HepG2 (cell line): Measurements from ENCODE around the gene TMEM81. TPM values are rescaled to one million over a fixed set of nuclear protein-coding genes. Genes with fewer than 3 reads are reported as not detected.
A peak's percentile ranks its signal among the peaks of the same experiment; 100 is the strongest.

Experiments
- AFF4 ChIP-seq: sonication (generic); formaldehyde crosslinking; IDR thresholded peaks from 2 replicates; pipeline ENCODE4 v1.4.0; 2020; ENCODE audit warnings: missing genetic modification reagents
- CHCHD3 ChIP-seq: sonication (generic); formaldehyde crosslinking; IDR thresholded peaks from 2 replicates; pipeline ENCODE4 v1.8.0; 2022; ENCODE audit warnings: mild to moderate bottlenecking, missing genetic modification reagents, moderate library complexity
- ETV6 ChIP-seq: sonication (generic); formaldehyde crosslinking; conservative IDR thresholded peaks from 2 replicates; pipeline ENCODE4 v1.4.0; 2020; ENCODE audit warnings: missing genetic modification reagents
- GABPB1 ChIP-seq: IDR thresholded peaks from 2 replicates; pipeline ENCODE4 v1.6.1; 2016; ENCODE audit warnings: mild to moderate bottlenecking, missing genetic modification reagents, moderate library complexity, missing compliant biosample characterization
- GATAD1 ChIP-seq: IDR thresholded peaks from 2 replicates; pipeline ENCODE4 v1.6.1; 2016; ENCODE audit warnings: missing genetic modification reagents, missing compliant biosample characterization
- GATAD2A ChIP-seq: IDR thresholded peaks from 2 replicates; pipeline ENCODE4 v1.6.1; 2016
- HDAC2 ChIP-seq: sonication (generic); formaldehyde crosslinking; IDR thresholded peaks from 2 replicates; pipeline ENCODE4 v1.4.0; 2020; ENCODE audit warnings: missing genetic modification reagents
- HMG20B ChIP-seq: conservative IDR thresholded peaks from 2 replicates; pipeline ENCODE4 v1.6.1; 2016; ENCODE audit warnings: missing genetic modification reagents, missing compliant biosample characterization
- JUNB ChIP-seq: sonication (generic); formaldehyde crosslinking; IDR thresholded peaks from 2 replicates; pipeline ENCODE4 v1.8.0; 2022; ENCODE audit warnings: missing genetic modification reagents, mild to moderate bottlenecking, borderline replicate concordance
- NFE2L2 ChIP-seq: fragments of 150-350 bp; IDR thresholded peaks from 2 replicates; pipeline ENCODE4 v1.6.1; 2014; ENCODE audit warnings: low read length
- NFIC ChIP-seq: IDR thresholded peaks from 2 replicates; pipeline ENCODE4 v1.6.1; 2012; ENCODE audit warnings: mild to moderate bottlenecking, low read length, inconsistent platforms
- PAX8 ChIP-seq: sonication (generic); formaldehyde crosslinking; IDR thresholded peaks from 2 replicates; pipeline ENCODE4 v1.8.0; 2022; ENCODE audit warnings: mild to moderate bottlenecking, missing genetic modification reagents, borderline replicate concordance
- POLR2G ChIP-seq: fragments of 200-400 bp; formaldehyde crosslinking; IDR thresholded peaks from 2 replicates; pipeline ENCODE4 v1.6.1; 2018; ENCODE audit warnings: mild to moderate bottlenecking, low read depth, low read length, moderate library complexity
- SMC3 ChIP-seq: IDR thresholded peaks from 2 replicates; pipeline ENCODE4 v1.6.1; 2011; ENCODE audit warnings: low read length, improper control_type of control experiment
- SRSF9 ChIP-seq: fragments of 200-400 bp; formaldehyde crosslinking; IDR thresholded peaks from 2 replicates; pipeline ENCODE4 v1.6.1; 2018; ENCODE audit warnings: borderline replicate concordance, mild to moderate bottlenecking, low read depth, low read length; ENCODE audit not compliant: insufficient read depth, poor library complexity, severe bottlenecking
- UBTF ChIP-seq: sonication (generic); formaldehyde crosslinking; IDR thresholded peaks from 2 replicates; pipeline ENCODE4 v1.4.0; 2020; ENCODE audit warnings: mild to moderate bottlenecking, missing genetic modification reagents
- ZFP90 ChIP-seq: sonication (generic); formaldehyde crosslinking; IDR thresholded peaks from 2 replicates; pipeline ENCODE4 v1.8.0; 2022; ENCODE audit warnings: missing genetic modification reagents, mild to moderate bottlenecking, inconsistent platforms, borderline replicate concordance
- ZNF124 ChIP-seq: sonication (generic); formaldehyde crosslinking; IDR thresholded peaks from 2 replicates; pipeline ENCODE4 v1.4.0; 2020; ENCODE audit warnings: missing genetic modification reagents
- ZNF350 ChIP-seq: sonication (generic); formaldehyde crosslinking; IDR thresholded peaks from 2 replicates; pipeline ENCODE4 v1.4.0; 2020; ENCODE audit warnings: mild to moderate bottlenecking, low read depth, missing genetic modification reagents, borderline replicate concordance
- ZNF761 ChIP-seq: sonication (generic); formaldehyde crosslinking; conservative IDR thresholded peaks from 2 replicates; pipeline ENCODE4 v1.4.0; 2020; ENCODE audit warnings: mild to moderate bottlenecking, missing genetic modification reagents
- polyA plus RNA-seq, 8 experiments: library from polyadenylated mRNA; depleted of rRNA in 3 of 8; stranded (reverse) in 7 of 8; unstranded in 1 of 8; fragments of >200 nt; fragmentation: Illumina TruSeq in 4 of 8; extraction: Trizol in 4 of 8; gene quantifications; 2 replicates each; pipeline versions ENCODE4 v1.2.1 to v1.2.3, GENCODE V29; 2011 to 2016; ENCODE audit warnings: low read depth in 4 of 8, missing spikeins in 1 of 8, mixed read lengths in 1 of 8; ENCODE audit not compliant: insufficient read depth in 1 of 8
- total RNA-seq, 5 experiments: library from RNA; depleted of rRNA; stranded (reverse); fragments of >200 nt; fragmentation: Illumina TruSeq; extraction: Trizol; gene quantifications; 2 replicates each; pipeline ENCODE4 v1.2.3, GENCODE V29; 2016; ENCODE audit warnings: low read depth in 1 of 5
- TF ChIP-seq, protein P1 (sequence below): sonication (generic); formaldehyde crosslinking; IDR thresholded peaks from 2 replicates; pipeline ENCODE4 v1.8.0; 2022; ENCODE audit warnings: low read depth, missing genetic modification reagents

Gene TMEM81
- total and polyA plus RNA-seq, 2 of the 13 experiments (the other 11 are each of a cell fraction or from before 2014, with no cell fraction given), result 1.1 TPM

DNA sequence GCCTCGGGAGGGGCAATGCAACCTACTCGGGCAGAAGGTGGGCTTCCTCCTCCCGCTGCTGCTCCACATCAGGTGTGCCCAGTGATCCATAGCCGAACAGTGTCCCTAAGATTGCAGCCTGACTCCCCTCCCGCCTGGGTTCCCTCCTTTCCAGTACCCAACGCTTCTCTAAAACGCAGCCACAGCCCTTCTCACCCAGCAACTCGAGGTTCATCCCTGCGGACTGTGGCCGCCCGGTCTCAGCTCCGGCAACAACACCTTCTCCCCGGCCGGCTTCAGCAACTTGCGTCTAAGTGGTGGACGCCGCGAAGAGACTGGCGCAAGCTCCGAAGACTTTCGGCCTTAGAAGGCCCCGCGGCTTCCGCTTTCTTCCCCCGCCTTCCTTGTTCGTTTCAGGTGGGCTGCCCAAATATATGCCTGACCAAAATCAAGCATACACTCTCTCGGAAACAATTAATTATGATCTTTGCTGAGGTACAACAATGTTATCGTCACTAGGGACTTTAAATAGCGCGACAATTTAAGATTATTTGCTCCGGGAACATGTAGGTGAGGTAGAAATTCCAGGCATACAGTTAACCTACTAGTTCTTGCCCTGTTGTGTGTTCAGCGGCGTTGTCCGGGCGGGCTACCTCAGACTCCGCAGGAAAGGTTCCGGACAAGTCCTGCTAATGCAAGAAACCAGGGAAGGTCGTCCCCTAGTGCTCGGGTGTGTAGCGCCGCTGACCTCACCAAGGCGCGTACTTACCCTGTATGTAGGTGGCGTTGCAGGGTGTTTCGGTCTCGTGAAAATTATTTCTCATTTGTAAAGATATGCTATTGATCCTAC is 37.6 kb upstream of the TMEM81 start, which contains the start of gene RBBP5 (continued):
- TF ChIP-seq GATAD1 (CRISPR knock-in tag) (peak; percentile 99), NFIC (peak; percentile 88), PAX8 (CRISPR knock-in tag) (no peak), AFF4 (no peak; the same call in 1 of the 2 replicates), UBTF (CRISPR knock-in tag) (peak; percentile 89), POLR2G (peak; percentile 94), GABPB1 (CRISPR knock-in tag) (peak; percentile 95), ZFP90 (CRISPR knock-in tag) (no peak; the same call in 1 of the 2 replicates), ZNF350 (CRISPR knock-in tag) (peak; percentile 97), CHCHD3 (no peak), GATAD2A (CRISPR knock-in tag) (peak; percentile 84), JUNB (CRISPR knock-in tag) (no peak), NFE2L2 (peak; percentile 12; the same call in 1 of the 2 replicates), HMG20B (peak; percentile 83; the same call in 1 of the 2 replicates), ETV6 (CRISPR knock-in tag) (peak; percentile 78; the same call in 1 of the 2 replicates), SMC3 (peak; percentile 47), SRSF9 (no peak), ZNF124 (peak; percentile 94), ZNF761 (CRISPR knock-in tag) (peak; percentile 49; the same call in 1 of the 2 replicates), HDAC2 (peak; percentile 90)
- TF ChIP-seq, protein P1, sequence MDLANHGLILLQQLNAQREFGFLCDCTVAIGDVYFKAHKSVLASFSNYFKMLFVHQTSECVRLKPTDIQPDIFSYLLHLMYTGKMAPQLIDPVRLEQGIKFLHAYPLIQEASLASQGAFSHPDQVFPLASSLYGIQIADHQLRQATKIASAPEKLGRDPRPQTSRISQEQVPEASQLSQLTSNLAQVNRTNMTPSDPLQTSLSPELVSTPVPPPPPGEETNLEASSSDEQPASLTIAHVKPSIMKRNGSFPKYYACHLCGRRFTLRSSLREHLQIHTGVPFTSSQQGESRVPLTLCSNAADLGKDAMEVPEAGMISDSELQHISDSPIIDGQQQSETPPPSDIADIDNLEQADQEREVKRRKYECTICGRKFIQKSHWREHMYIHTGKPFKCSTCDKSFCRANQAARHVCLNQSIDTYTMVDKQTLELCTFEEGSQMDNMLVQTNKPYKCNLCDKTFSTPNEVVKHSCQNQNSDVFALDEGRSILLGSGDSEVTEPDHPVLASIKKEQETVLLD (CRISPR knock-in tag), result no peak
